Measurements from ENCODE around the gene ANKS1A. TPM values are rescaled to one million over a fixed set of nuclear protein-coding genes. Genes with fewer than 3 reads are reported as not detected.

Gene ANKS1A
- total and polyA plus RNA-seq, 2 of the 4 experiments (the other 2 are of a cell fraction): 7.2 to 7.5 TPM

GRCh38 chr6:34974249-34974642 is 85.2 kb downstream of the ANKS1A start:
- CTCF ChIA-PET: no interaction called here
- no peak for ATAC-seq (ENCODE audit: low read depth)

More at GRCh38 chr6:34974249-34974642, 85.2 kb downstream of the ANKS1A start:
- no CpG with 5 or more reads among the region's 1 CpG for WGBS, 2 experiments (ENCODE audit: extremely low coverage in 2 of 2, insufficient read length in 1 of 2)
- Histone ChIP-seq H3K36me3 (ENCODE audit: control insufficient read depth, insufficient read depth, low read length) (0 out of 2 replicates have a peak, but pooled peaks cover 2% of the 10 kb centered on the region), H3K4me2 (ENCODE audit: low read depth, low read length) (no peak overlapping the region), H3K9me3 (ENCODE audit: control insufficient read depth, insufficient read depth, low read length) (no peaks in the 10 kb centered on the region), H4K5ac (ENCODE audit: low read depth, low read length) (no peak overlapping the region), H3K18ac (ENCODE audit: low read depth, low read length) (no peak overlapping the region), H2BK20ac (ENCODE audit: low read depth, low read length) (no peak overlapping the region), H3K4me3 (ENCODE audit: insufficient read depth, low read depth, low read length) (no peak overlapping the region), H2BK15ac (ENCODE audit: low read depth, low read length) (no peak overlapping the region), H4K20me1 (ENCODE audit: insufficient read depth, low read length) (peaks cover 7% of the 10 kb centered on the region; the same call in 1 of the 2 replicates), H3K27ac (ENCODE audit: insufficient read depth, low read length) (no peak overlapping the region), H3K27me3 (ENCODE audit: control insufficient read depth, insufficient read depth, low read length) (no peaks in the 10 kb centered on the region), H3K4ac (ENCODE audit: low read depth, low read length) (no peak overlapping the region), H3K4me1 (ENCODE audit: control insufficient read depth, insufficient read depth, low read length) (peaks cover 13% of the 10 kb centered on the region), H2AK5ac (ENCODE audit: low read depth, low read length) (no peak overlapping the region), H2AFZ (replicated peaks; ENCODE audit: low read length, poor library complexity) (no peak overlapping the region), H3K9ac (ENCODE audit: low read depth, low read length) (no peak overlapping the region), H3K56ac (ENCODE audit: extremely low read depth, insufficient read depth, low read length) (no peak overlapping the region), H2BK5ac (ENCODE audit: low read depth, low read length, poor library complexity, severe bottlenecking) (no peak overlapping the region), H3K79me1 (ENCODE audit: low read depth in 1 of 2, low read length in 2 of 2) (no peaks in the 10 kb centered on the region; a peak in 2 of 4 replicates), H4K8ac (ENCODE audit: low read depth in 2 of 2, low read length in 2 of 2) (no peak overlapping the region), H2BK120ac (ENCODE audit: low read depth, low read length) (no peak overlapping the region), H2AK9ac (replicated peaks; ENCODE audit: low read depth, low read length, poor library complexity) (no peak overlapping the region), H4K91ac (ENCODE audit: insufficient read depth, low read depth, low read length) (no peak overlapping the region), H3K14ac (replicated peaks; ENCODE audit: low read depth, low read length) (no peak overlapping the region), H3K9me1 (ENCODE audit: insufficient read depth, low read length) (peaks cover 9% of the 10 kb centered on the region), H3K23ac (ENCODE audit: low read depth, low read length) (no peak overlapping the region)
- POLR2A ChIA-PET (ENCODE audit: unreplicated experiment): no interaction called here
- dilution Hi-C loops (cut with HindIII; ENCODE audit: low sequenced_read_pairs, unreplicated experiment): no loop called here
- intact Hi-C loops (cut with micrococcal nuclease): no loop called here
- DNase-seq: no peak
- in situ Hi-C loops (cut with MboI; ENCODE audit: low sequenced_read_pairs): no loop called here
- no TSS peak for BruUV-seq (replicated peaks)
- TF ChIP-seq MAZ (IDR thresholded peaks at IDR 0.05; ENCODE audit: borderline replicate concordance, low read depth, low read length): no peak
- TF ChIP-seq USF2 (IDR thresholded peaks at IDR 0.05; ENCODE audit: low read depth, low read length): no peak
- no peak for TF ChIP-seq ELK1 (IDR thresholded peaks at IDR 0.05; ENCODE audit: borderline replicate concordance, low read depth, low read length)
- no peak for TF ChIP-seq RFX5 (IDR thresholded peaks at IDR 0.05; ENCODE audit: low read depth, low read length)
- TF ChIP-seq RCOR1 (IDR thresholded peaks at IDR 0.05; ENCODE audit: insufficient replicate concordance, low read length): no peak
- no peak for TF ChIP-seq NFE2L2 (IDR thresholded peaks at IDR 0.05; ENCODE audit: low read depth, low read length)
- TF ChIP-seq BHLHE40 (IDR thresholded peaks at IDR 0.05; ENCODE audit: low read depth, low read length): no peak
- TF ChIP-seq MXI1 (IDR thresholded peaks at IDR 0.05; ENCODE audit: borderline replicate concordance, low read depth, low read length): no peak
- TF ChIP-seq FOS (IDR thresholded peaks at IDR 0.05; ENCODE audit: low read depth, low read length): no peak
- no peak for TF ChIP-seq CEBPB (IDR thresholded peaks at IDR 0.05; ENCODE audit: low read depth, low read length)
- TF ChIP-seq MAFK (IDR thresholded peaks at IDR 0.05; ENCODE audit: low read depth, low read length): no peak
- TF ChIP-seq SMC3 (IDR thresholded peaks at IDR 0.05; ENCODE audit: low read depth, low read length): no peak
- TF ChIP-seq CHD1 (IDR thresholded peaks at IDR 0.05; ENCODE audit: low read depth, low read length): no peak
- TF ChIP-seq POLR2A (IDR thresholded peaks at IDR 0.05; ENCODE audit: low read depth, low read length): no peak
- TF ChIP-seq CTCF (conservative IDR thresholded peaks at IDR 0.05; ENCODE audit: low read depth, low read length): no peak
- TF ChIP-seq RAD21 (IDR thresholded peaks at IDR 0.05; ENCODE audit: low read length): no peak

Data from IMR-90 (cell line).